ENCODE data around the gene CROCC2. TPM values are rescaled to one million over a fixed set of nuclear protein-coding genes. Genes with fewer than 3 reads are reported as not detected.
A peak's percentile ranks its signal among the peaks of the same experiment; 100 is the strongest.

The CROCC2 gene
- total RNA-seq, 1 donor from 2014 or later, result not detected

GRCh38 chr2:240996161-240996833 lies 90.2 kb downstream of the CROCC2 start:
- DNase-seq (ENCODE audit: low spot score), result no peak

DNA sequence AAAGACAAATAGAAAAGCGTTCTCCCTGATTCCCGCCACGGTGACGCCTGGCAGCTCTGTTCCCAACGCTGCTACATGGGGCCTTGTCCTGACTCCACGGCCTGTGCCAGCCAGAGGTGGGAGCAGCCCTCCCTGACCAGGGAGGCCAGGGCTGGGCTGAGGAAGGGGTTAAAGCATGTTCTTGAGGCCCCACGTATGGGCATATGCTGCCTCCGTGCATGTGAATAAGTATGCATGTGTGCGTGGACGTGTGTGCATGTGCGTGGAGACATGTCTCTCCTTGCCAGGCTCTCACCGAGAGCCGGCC lies 90.7 kb downstream of the CROCC2 start:
- DNase-seq (ENCODE audit: low spot score), result peak; percentile 76

- peak; percentile 85 for DNase-seq (ENCODE audit: low spot score)
Observed at GRCh38 chr2:240997141-240997855, 91.2 kb downstream of the CROCC2 start.

- DNase-seq (ENCODE audit: low spot score), result peak; percentile 93
Observed at GRCh38 chr2:240997856-240998705, 91.9 kb downstream of the CROCC2 start, which contains the start of gene SNED1. Gene SNED1, plus strand, starts transcription at chr2:240998618. Its CDS starts 220 bp downstream, at chr2:240998838.

DNA sequence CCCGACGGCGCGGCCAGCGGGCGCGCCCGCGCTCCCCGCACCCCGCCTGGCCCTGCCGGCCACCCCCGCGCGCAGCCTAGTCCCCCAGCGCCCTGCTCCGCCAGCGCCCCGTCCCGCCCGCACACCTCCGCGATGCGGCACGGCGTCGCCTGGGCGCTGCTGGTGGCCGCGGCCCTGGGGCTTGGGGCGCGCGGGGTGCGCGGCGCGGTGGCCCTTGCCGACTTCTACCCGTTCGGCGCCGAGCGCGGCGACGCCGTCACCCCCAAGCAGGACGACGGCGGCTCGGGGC lies 92.5 kb downstream of the CROCC2 start:
- DNase-seq (ENCODE audit: low spot score), result no peak

DNA sequence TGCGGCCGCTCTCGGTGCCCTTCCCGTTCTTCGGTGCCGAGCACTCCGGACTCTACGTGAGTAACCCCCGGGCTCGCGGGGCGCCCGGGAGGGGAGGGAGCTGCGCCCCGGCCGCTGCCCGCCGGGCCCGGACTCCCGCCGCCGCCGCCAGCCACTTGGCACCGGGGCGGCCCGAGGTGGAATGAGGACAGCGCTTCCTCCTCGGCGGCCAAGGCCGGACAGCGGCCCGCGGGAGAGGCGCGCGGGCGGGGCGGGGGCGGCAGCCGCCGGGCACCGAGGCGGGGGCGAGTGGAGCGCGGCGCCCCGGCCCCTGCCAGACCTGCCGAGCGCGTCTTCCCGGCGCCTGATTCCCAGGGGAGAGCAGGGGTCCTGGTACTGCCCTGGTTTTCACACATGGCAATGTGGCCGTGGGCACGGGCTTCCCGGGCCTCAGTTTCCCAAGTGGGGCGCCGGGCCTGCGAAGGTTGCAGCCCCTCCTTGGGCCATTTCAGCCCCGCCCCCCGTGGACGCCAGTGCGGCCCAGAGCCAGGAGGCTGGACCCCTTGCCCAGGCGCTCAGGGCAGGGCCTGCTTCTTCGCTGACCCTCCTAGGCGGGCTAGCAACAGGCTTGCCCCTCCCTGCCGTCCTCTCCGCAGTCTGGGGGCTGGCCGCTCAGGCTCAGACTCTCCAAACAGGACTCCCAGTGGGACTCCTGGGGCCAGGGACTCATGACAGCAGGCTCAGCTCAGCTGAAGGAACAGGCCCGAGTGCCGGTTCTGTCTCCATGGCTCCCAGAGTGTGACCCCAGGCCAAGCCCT lies 93.1 kb downstream of the CROCC2 start:
- DNase-seq (ENCODE audit: low spot score), result peak; percentile 89

- peak; percentile 73 for DNase-seq (ENCODE audit: low spot score)
Observed at GRCh38 chr2:240999873-241000541, 93.9 kb downstream of the CROCC2 start.

DNA sequence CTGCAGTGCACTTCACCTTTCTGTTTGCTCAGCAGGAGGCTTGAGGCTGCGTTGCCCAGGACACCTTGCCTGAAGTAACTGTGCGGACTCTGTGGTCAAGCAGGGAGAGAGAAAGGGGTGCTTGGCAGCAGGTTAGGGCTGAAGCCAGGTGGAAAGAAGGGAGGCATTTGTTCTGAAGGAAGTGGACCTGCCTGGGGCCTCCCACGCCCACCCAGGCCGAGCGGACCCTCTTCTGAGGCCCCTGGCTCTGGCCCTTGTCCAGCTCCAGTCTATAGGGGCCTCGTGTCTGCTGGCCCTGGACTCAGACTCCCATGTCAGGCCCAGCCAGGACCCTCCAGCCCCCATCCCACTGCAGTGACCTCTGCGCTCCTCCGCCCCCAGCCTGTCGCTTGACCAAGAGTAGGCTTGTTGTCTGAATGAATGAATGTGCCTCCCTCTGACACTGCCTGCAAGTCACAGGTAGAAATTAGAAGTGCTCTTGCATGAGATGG lies 94.7 kb downstream of the CROCC2 start:
- DNase-seq (ENCODE audit: low spot score), result peak; percentile 82

DNA sequence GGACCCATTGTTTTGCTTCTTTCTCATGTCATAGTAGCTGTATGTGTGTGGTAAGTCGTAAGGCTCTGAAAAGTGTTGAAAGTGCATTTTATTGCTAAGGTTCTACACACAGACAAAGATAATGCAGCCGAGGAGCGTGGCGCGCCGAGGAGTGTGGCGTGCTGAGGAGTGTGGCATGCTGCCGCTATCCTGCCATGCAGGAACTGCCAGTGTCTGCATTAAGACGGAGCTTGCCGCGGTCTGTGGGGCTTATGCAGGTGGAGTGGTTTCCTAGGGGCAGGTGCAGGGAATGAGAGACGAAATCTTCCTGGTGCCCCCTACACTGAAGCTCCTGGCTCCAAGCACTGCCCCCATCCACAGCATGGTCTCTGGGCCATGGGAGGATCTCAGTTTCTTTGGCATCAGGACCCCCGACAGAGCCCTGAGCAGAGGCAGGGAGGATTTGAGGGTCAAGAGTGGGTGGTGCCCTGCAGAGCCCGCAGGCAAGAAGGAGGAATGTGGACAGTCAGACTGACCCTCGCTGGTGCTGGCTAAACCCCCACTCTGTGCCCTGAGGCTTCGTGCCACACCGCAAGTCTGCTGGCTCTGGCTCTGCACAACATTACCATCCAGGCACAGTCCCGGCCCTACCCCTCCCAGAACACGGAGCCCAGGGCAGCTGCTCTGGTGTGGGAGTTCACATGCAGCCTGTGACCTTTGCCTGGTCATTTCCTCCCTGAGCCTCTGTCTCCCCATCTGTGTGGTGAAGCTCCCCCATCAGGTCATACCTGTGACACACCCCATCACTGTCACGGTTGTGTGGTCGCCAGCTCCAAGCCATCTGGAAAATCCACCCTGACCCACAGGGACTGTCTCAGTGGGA lies 95.5 kb downstream of the CROCC2 start:
- peak; percentile 75 for DNase-seq (ENCODE audit: low spot score)

DNA sequence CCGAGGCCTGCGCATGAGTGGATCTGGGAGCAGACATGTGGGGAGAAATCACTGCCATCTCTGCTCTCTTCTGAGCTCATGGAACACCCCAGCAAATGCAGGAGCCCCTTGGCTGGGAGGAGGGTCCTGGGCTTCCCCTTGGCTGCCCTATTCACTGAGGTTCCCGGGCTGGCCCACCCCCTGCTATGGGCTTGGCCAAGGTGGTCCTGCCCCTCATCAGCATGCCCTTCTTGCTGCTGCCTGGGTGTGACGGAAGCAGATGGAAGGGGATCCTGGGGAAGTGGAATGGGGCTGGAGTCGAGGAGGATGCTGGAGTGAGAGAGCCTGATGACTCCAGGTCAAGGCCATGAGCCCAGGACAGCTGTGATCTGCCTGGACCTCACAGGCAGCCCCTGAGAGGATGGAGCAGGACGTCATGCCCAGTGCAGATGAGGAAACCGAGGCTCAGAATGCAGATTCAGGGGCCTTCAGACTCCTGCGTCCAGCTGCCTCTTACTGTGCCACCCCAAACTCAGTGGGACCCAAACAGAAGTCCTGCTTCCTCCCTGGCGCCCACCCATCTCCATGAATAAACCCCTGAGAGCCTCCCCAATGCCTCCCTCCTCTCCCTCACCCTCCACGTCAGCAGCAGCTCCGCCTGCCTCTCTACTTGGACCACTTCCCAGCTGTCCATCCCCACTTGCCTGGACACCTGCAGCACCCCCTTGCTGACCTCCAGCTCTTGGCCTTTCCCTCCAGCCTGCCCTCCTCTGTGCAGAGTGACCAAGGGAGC lies 96.3 kb downstream of the CROCC2 start:
- peak; percentile 69 for DNase-seq (ENCODE audit: low spot score)

- DNase-seq (ENCODE audit: low spot score), result no peak
Observed at GRCh38 chr2:241003047-241003360, 96.9 kb downstream of the CROCC2 start.

DNA sequence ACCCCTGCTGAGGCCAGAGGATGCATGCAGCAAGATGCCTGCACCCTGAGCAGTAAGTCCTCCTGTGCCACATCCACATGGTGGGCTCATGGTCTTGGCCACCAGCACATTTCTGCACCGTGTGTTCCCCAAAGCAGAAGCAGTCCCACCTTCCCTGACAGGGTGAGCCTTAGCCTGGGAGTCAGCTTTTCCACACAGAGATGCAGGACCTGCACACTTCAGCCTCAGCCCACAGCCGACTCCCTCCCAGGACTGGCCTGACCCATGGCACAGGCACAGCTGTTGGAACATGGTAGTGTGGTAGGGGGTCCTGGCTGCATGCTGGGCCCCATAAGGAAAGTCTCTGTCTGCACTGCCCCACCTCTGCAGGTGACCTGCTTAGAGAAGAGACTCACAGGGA lies 97.2 kb downstream of the CROCC2 start:
- DNase-seq (ENCODE audit: low spot score), result peak; percentile 62

GRCh38 chr2:241003830-241004564 lies 97.9 kb downstream of the CROCC2 start:
- DNase-seq (ENCODE audit: low spot score), result no peak

GRCh38 chr2:241005569-241005968 lies 99.4 kb downstream of the CROCC2 start:
- no peak for DNase-seq (ENCODE audit: low spot score)

GRCh38 chr2:241006412-241006811 lies 100.3 kb downstream of the CROCC2 start:
- DNase-seq (ENCODE audit: low spot score), result no peak

- DNase-seq (ENCODE audit: low spot score), result peak; percentile 53
Observed at GRCh38 chr2:241007111-241007510, 101.0 kb downstream of the CROCC2 start.

DNA sequence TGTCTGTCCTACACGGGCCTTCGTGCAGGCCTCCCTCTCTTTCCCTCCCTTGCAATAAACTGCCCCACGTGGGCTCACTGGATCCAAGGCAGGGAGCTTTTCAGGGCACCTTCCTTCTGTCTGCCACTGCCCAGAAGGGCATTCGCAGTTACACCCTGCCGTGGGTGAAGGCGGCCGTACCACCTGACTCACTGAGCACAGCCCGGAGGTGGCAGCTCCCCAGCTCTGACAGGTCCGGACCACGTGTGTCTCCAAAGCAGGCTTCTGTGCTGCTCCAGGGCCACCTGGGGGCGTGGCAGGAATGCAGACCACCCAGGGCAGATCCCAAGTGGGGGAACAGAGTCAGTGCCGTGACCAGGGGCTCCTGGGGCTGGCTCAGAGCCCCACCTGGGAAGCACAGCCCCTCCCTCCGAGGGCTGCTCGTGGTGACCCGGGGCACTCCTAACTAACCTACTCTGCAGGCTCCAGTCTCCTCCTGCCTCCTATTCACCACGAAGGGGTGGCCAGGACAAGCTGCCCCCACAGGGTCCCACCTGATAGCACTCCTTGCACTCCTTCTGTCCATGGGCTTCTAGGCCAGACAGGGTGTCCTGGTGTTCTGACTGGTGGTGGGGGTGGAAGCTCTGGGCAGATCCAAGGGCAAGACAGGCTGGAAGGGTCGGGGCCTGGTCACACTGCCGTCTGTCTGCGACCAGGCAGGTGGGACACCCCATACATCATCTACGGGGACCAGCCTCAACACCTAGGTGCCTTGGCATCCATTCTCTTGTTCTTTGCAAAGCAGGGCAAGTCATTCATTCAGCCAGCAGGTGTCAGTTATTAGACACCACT lies 102.0 kb downstream of the CROCC2 start:
- DNase-seq (ENCODE audit: low spot score), result peak; percentile 85

Data from mesenteric fat pad (tissue), 1 donor.